OCI-LY1 (cell line): ENCODE data around the gene GABBR2.

Experiments
- EZH2 ChIP-seq: fragments of 200-600 bp; sonication (generic), shearing (Covaris generic); IDR thresholded peaks from 2 replicates; pipeline ENCODE4 v1.8.0; 2017; ENCODE audit warnings: borderline replicate concordance, mixed run types, mild to moderate bottlenecking, antibody characterized with exemption, low read length, moderate library complexity, mixed read lengths
- TF ChIP-seq, protein P1 (sequence below): fragments of 200-600 bp; sonication (generic), shearing (Covaris generic); IDR thresholded peaks from 2 replicates; pipeline ENCODE4 v1.5.1; 2017; ENCODE audit warnings: mild to moderate bottlenecking, antibody characterized with exemption, low read length, moderate library complexity, mixed read lengths

DNA sequence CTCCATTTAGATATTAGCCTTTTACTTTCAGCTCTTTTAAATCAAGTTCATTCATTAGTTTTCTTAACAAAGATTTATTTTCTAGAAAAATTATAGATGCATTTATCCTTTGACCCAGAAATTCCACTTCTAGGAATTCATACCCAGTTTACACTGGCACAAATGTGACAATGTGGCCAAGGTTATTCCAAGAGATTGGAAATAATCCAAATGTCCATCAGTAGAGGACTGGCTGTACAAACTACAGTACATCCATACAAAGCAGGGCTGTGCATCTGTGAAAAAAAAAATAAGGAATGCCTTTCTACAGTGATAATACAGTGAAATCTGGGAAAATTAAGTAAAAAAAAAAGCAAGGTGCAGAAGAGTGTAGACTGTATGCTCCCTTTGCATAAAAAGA, 149.2 kb downstream of the GABBR2 start:
- TF ChIP-seq, protein P1, sequence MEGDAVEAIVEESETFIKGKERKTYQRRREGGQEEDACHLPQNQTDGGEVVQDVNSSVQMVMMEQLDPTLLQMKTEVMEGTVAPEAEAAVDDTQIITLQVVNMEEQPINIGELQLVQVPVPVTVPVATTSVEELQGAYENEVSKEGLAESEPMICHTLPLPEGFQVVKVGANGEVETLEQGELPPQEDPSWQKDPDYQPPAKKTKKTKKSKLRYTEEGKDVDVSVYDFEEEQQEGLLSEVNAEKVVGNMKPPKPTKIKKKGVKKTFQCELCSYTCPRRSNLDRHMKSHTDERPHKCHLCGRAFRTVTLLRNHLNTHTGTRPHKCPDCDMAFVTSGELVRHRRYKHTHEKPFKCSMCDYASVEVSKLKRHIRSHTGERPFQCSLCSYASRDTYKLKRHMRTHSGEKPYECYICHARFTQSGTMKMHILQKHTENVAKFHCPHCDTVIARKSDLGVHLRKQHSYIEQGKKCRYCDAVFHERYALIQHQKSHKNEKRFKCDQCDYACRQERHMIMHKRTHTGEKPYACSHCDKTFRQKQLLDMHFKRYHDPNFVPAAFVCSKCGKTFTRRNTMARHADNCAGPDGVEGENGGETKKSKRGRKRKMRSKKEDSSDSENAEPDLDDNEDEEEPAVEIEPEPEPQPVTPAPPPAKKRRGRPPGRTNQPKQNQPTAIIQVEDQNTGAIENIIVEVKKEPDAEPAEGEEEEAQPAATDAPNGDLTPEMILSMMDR = no peak
- no peak for TF ChIP-seq EZH2
